Kidney epithelial cell (primary cell): Measurements from ENCODE around the gene ALS2CL. TPM values are rescaled to one million over a fixed set of nuclear protein-coding genes. Genes with fewer than 3 reads are reported as not detected.

Experiments
- DNase-seq: peaks from one replicate; pipeline ENCODE4 v3.0.0-alpha.2; 2010; ENCODE audit warnings: low read depth
- H3K27me3 ChIP-seq: 2 replicates; pipeline ENCODE4 v1.6.0; 2011; ENCODE audit warnings: low read length; ENCODE audit not compliant: control insufficient read depth, insufficient read depth
- H3K36me3 ChIP-seq: 2 replicates; pipeline ENCODE4 v1.5.1; 2011; ENCODE audit warnings: low read length; ENCODE audit not compliant: control insufficient read depth, insufficient read depth
- H3K4me3 ChIP-seq: 2 replicates; pipeline ENCODE4 v1.5.1; 2011; ENCODE audit warnings: low read depth, mild to moderate bottlenecking, control low read depth, low read length
- total RNA-seq: library from RNA; depleted of rRNA; stranded (reverse); fragments of >200 nt; gene quantifications from 2 replicates; pipeline ENCODE4 v1.2.3, GENCODE V29; 2015
- TF ChIP-seq, protein P1 (sequence below): IDR thresholded peaks from 2 replicates; pipeline ENCODE4 v1.5.1; 2011; ENCODE audit warnings: mild to moderate bottlenecking, moderate library complexity, low read length, control low read depth, inconsistent platforms; ENCODE audit not compliant: insufficient read depth, poor library complexity, severe bottlenecking

Gene ALS2CL
- total RNA-seq, 1 donor from 2014 or later = 23.7 TPM

DNA sequence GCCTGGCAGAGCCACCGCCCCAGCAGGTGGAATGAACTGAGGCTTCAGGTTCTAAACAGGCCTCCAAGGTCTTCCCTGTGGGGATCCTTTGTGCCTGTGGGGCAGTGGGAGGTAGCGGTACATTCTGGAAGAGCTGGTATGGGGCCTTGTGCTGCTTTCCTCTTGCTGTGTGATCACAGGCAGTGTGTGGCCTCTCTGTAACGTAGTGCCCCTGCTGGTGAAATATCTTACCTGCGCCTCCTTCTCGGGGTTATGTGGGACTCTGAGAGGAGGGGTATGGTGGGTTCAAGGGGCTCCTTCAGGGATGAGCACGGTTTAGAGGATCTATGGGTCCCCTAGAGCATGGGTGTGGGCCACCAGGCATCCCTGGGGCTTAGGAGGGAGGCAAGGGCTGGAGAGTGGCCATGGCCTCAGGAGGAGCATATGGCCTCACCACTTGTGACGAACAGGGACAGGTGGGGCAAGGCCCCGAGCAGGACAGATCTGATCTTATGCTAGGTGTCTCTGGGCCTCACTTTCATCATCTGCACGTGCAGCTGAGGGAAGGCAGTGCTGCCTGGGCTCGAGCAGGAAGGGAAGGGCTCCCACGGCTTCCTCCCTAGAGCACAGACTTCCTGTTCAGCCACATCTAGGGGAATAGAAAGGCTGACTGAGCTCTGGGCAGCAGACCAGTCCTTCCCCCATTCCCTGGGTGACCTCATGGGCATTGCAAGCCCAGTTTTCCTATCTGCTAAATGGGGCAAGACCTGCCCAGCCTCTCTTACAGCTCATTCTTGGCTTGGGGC is 1.9 kb upstream of the ALS2CL start:
- Histone ChIP-seq H3K36me3 (no peaks in the 10 kb centered on the region), H3K27me3 (peaks cover under 1% of the 10 kb centered on the region), H3K4me3 (no peak overlapping the region)
- TF ChIP-seq, protein P1, sequence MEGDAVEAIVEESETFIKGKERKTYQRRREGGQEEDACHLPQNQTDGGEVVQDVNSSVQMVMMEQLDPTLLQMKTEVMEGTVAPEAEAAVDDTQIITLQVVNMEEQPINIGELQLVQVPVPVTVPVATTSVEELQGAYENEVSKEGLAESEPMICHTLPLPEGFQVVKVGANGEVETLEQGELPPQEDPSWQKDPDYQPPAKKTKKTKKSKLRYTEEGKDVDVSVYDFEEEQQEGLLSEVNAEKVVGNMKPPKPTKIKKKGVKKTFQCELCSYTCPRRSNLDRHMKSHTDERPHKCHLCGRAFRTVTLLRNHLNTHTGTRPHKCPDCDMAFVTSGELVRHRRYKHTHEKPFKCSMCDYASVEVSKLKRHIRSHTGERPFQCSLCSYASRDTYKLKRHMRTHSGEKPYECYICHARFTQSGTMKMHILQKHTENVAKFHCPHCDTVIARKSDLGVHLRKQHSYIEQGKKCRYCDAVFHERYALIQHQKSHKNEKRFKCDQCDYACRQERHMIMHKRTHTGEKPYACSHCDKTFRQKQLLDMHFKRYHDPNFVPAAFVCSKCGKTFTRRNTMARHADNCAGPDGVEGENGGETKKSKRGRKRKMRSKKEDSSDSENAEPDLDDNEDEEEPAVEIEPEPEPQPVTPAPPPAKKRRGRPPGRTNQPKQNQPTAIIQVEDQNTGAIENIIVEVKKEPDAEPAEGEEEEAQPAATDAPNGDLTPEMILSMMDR = peak; percentile 31
- DNase-seq = no peak

- Histone ChIP-seq H3K27me3 (no peaks in the 10 kb centered on the region), H3K4me3 (no peak overlapping the region), H3K36me3 (no peaks in the 10 kb centered on the region)
- DNase-seq = no peak
- TF ChIP-seq, protein P1 = no peak
Observed at GRCh38 chr3:46694520-46694919, 1.0 kb upstream of the ALS2CL start.

GRCh38 chr3:46693892-46694226 is 380 bp upstream of the ALS2CL start:
- Histone ChIP-seq H3K36me3 (no peaks in the 10 kb centered on the region), H3K27me3 (no peaks in the 10 kb centered on the region), H3K4me3 (peak overlapping the region; percentile 26)
- TF ChIP-seq, protein P1 = no peak
- no peak for DNase-seq

DNA sequence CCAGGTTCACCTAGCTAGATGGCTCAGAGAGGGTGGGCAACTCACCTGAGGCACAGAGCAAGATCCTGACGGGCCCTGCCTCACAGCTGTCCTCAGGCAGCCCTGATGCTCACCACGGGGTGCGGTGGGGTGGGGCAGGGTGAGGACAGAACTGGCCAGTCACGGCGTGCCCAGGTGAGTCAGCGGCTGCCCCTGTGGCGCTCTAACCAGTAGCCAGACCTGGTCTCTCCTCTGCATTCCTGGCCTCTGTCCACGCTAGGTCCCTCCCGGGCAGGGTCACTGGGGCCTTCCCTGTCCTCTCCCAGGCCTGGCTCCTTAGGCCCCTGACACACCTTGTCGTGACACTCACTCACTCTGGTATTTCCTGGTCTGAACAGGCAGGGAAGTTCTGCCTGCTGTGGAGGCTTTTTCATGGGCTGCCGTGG is 901 bp downstream of the ALS2CL start:
- peak overlapping the region; percentile 58 for H3K4me3 ChIP-seq
- no peaks in the 10 kb centered on the region for H3K36me3 ChIP-seq
- TF ChIP-seq, protein P1 = no peak
- no peaks in the 10 kb centered on the region for H3K27me3 ChIP-seq
- DNase-seq = peak; percentile 47

- Histone ChIP-seq H3K27me3 (no peaks in the 10 kb centered on the region), H3K36me3 (no peaks in the 10 kb centered on the region), H3K4me3 (no peak overlapping the region)
- no peak for DNase-seq
- TF ChIP-seq, protein P1 = no peak
Observed at GRCh38 chr3:46690798-46691197, 2.7 kb downstream of the ALS2CL start.

DNA sequence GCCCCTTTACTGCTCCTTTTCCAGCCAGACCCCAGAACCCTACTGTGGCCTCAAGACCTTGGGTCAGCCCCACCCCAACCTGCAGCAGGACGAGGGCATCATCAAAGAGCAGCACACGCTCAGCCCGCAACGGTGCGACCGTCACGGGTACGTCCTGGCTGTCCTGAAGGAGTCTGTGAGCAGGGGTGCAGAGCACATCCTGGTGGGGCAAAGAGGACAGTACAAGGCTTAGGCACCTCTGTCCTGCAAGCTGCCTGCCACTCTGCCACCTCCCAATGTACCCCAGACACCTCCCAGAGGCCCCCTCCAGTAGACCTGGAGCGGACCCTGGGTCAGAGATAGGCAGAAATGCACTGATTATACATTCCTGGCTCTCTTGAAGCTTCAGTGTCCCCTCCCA is 8.0 kb downstream of the ALS2CL start:
- no peak for DNase-seq
- Histone ChIP-seq H3K4me3 (no peak overlapping the region), H3K36me3 (no peaks in the 10 kb centered on the region), H3K27me3 (no peaks in the 10 kb centered on the region)
- TF ChIP-seq, protein P1 = no peak
